IMR-90 (cell line): ENCODE results near the gene MSN.

Experiments
- CEBPB ChIP-seq: IDR thresholded peaks from 2 replicates; pipeline ENCODE4 v1.6.1; 2012; ENCODE audit warnings: low read depth, low read length, improper control_type of control experiment
- CTCF ChIP-seq: conservative IDR thresholded peaks from 2 replicates; pipeline ENCODE4 v1.5.1; 2012; ENCODE audit warnings: mild to moderate bottlenecking, low read depth, low read length, improper control_type of control experiment
- MAFK ChIP-seq: IDR thresholded peaks from 2 replicates; pipeline ENCODE4 v1.6.1; 2012; ENCODE audit warnings: low read depth, low read length, improper control_type of control experiment
- MAZ ChIP-seq: IDR thresholded peaks from 2 replicates; pipeline ENCODE4 v1.6.1; 2012; ENCODE audit warnings: low read depth, mild to moderate bottlenecking, low read length, improper control_type of control experiment, moderate library complexity, borderline replicate concordance
- MXI1 ChIP-seq: IDR thresholded peaks from 2 replicates; pipeline ENCODE4 v1.6.1; 2012; ENCODE audit warnings: low read depth, mild to moderate bottlenecking, low read length, moderate library complexity, borderline replicate concordance
- POLR2A ChIP-seq: IDR thresholded peaks from 2 replicates; pipeline ENCODE4 v1.6.1; 2012; ENCODE audit warnings: mild to moderate bottlenecking, low read depth, low read length
- RAD21 ChIP-seq: IDR thresholded peaks from 2 replicates; pipeline ENCODE4 v1.6.1; 2012; ENCODE audit warnings: low read length, improper control_type of control experiment
- RCOR1 ChIP-seq: IDR thresholded peaks from 2 replicates; pipeline ENCODE4 v1.6.1; 2012; ENCODE audit warnings: mild to moderate bottlenecking, low read length, improper control_type of control experiment; ENCODE audit not compliant: insufficient replicate concordance
- RFX5 ChIP-seq: IDR thresholded peaks from 2 replicates; pipeline ENCODE4 v1.8.0; 2012; ENCODE audit warnings: low read depth, mild to moderate bottlenecking, low read length, moderate library complexity
- SMC3 ChIP-seq: fragments of 150-350 bp; IDR thresholded peaks from 2 replicates; pipeline ENCODE4 v1.6.1; 2016; ENCODE audit warnings: low read depth, mild to moderate bottlenecking, antibody characterized with exemption, low read length, moderate library complexity
- TF ChIP-seq, protein P1 (sequence below): fragments of 150-350 bp; IDR thresholded peaks from 2 replicates; pipeline ENCODE4 v1.6.1; 2017; ENCODE audit warnings: mild to moderate bottlenecking, antibody characterized with exemption, low read length, low read depth

- TF ChIP-seq CTCF = no peak
- TF ChIP-seq CEBPB = no peak
- TF ChIP-seq POLR2A = no peak
- TF ChIP-seq, protein P1, sequence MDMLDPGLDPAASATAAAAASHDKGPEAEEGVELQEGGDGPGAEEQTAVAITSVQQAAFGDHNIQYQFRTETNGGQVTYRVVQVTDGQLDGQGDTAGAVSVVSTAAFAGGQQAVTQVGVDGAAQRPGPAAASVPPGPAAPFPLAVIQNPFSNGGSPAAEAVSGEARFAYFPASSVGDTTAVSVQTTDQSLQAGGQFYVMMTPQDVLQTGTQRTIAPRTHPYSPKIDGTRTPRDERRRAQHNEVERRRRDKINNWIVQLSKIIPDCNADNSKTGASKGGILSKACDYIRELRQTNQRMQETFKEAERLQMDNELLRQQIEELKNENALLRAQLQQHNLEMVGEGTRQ = no peak
- no peak for TF ChIP-seq SMC3
- TF ChIP-seq RFX5 = no peak
- TF ChIP-seq MAZ = no peak
- TF ChIP-seq RCOR1 = no peak
- TF ChIP-seq MXI1 = no peak
- TF ChIP-seq MAFK = no peak
- no peak for TF ChIP-seq RAD21
These were observed 23.9 kb upstream of the MSN start for GRCh38 chrX:65643531-65644052.
